GM10248 (cell line): ENCODE data around the gene SIPA1L3.
A peak's percentile ranks its signal among the peaks of the same experiment; 100 is the strongest.

Experiments
- CTCF ChIA-PET: fragments of 300-600 bp; sonication (Branson Sonifier 250); formaldehyde crosslinking; extraction: SDS; loops from one replicate; lab custom pipeline; 2021; ENCODE audit warnings: antibody characterized with exemption; lab: Yijun Ruan, JAX
- POLR2A ChIA-PET: fragments of 350-650 bp; sonication (Branson Sonifier 250); formaldehyde crosslinking; extraction: SDS; loops from one replicate; lab custom pipeline; 2020; ENCODE audit warnings: antibody characterized with exemption; lab: Yijun Ruan, JAX
- DNase-seq: peaks from one replicate; pipeline ENCODE4 v3.0.0; 2012; ENCODE audit errors: extremely low spot score
- CTCF ChIP-seq: IDR thresholded peaks from 2 replicates; pipeline ENCODE4 v1.5.1; 2012; ENCODE audit warnings: mild to moderate bottlenecking, low read depth; ENCODE audit errors: extremely low read depth, missing control alignments, control extremely low read depth

SIPA1L3 gene

GRCh38 chr19:38233740-38234251 is 326.8 kb downstream of the SIPA1L3 start:
- DNase-seq: peak; percentile 87
- ChIA-PET POLR2A (no interaction called here), CTCF (interaction anchor here (0.7 to 7.3 kb wide), 18 partner anchors 9 to 331 kb away, joined by 3 to 75 read pairs (median 4); partner anchors contain the start of genes CATSPERG and PSMD8)
- peak; percentile 87 for TF ChIP-seq CTCF

- ChIA-PET CTCF (interaction anchor here (0.6 to 7.3 kb wide), 21 partner anchors 10 to 1310 kb away, joined by 3 to 75 read pairs (median 4); partner anchors contain the start of genes CATSPERG, FAM98C and PSMD8), POLR2A (interaction anchor here (0.7 kb wide), 1 partner anchor 48 kb away, joined by 6 read pairs; no protein-coding TSS in a partner anchor)
- TF ChIP-seq CTCF: no peak
- DNase-seq: no peak
Observed at GRCh38 chr19:38234615-38235014, 327.6 kb downstream of the SIPA1L3 start.

GRCh38 chr19:38239816-38240215 is 332.8 kb downstream of the SIPA1L3 start:
- CTCF ChIA-PET: interaction anchor here (0.8 to 1.7 kb wide), 3 partner anchors 13 to 163 kb away, joined by 3 to 5 read pairs (median 3); partner anchors contain the start of gene FAM98C
- POLR2A ChIA-PET: no interaction called here
- no peak for TF ChIP-seq CTCF

GRCh38 chr19:38243279-38243673 is 336.3 kb downstream of the SIPA1L3 start:
- POLR2A ChIA-PET: no interaction called here
- no peak for DNase-seq
- CTCF ChIA-PET: interaction anchor here (1.2 to 6.1 kb wide), 13 partner anchors 11 to 709 kb away, joined by 3 to 75 read pairs (median 10); partner anchors contain the start of genes FAM98C, GGN, PPP1R14A and PSMD8
- no peak for TF ChIP-seq CTCF

More at GRCh38 chr19:38239816-38240215, 332.8 kb downstream of the SIPA1L3 start:
- DNase-seq: no peak

- POLR2A ChIA-PET: interaction anchor here (0.6 kb wide), 1 partner anchor 90 kb away, joined by 4 read pairs; the partner anchor contains the start of gene CATSPERG
- CTCF ChIA-PET: interaction anchor here (0.7 to 6.1 kb wide), 11 partner anchors 8 to 344 kb away, joined by 3 to 75 read pairs (median 4); partner anchors contain the start of genes CATSPERG and PPP1R14A
- no peak for DNase-seq
- no peak for TF ChIP-seq CTCF
Observed at GRCh38 chr19:38245826-38246498, 339.0 kb downstream of the SIPA1L3 start.

GRCh38 chr19:38247126-38247525 is 340.1 kb downstream of the SIPA1L3 start:
- DNase-seq: no peak
- no peak for TF ChIP-seq CTCF
- ChIA-PET CTCF (interaction anchor here (2.0 to 6.1 kb wide), 3 partner anchors 7 to 345 kb away, joined by 8 to 75 read pairs (median 31); partner anchors contain the start of gene PPP1R14A), POLR2A (no interaction called here)
